Liver (tissue), 3 donors: Measurements from ENCODE around the gene TP53INP2.

Source experiments
- CTCF ChIP-seq: fragments of 150-350 bp; IDR thresholded peaks from 2 replicates; pipeline ENCODE4 v1.5.1; 2017; ENCODE audit warnings: improper control_type of control experiment, low read depth, low read length; ENCODE audit not compliant: missing input control
- FOXA1 ChIP-seq: IDR thresholded peaks from 2 replicates; pipeline ENCODE4 v1.6.1; 2016; ENCODE audit warnings: antibody characterized with exemption
- HNF4A ChIP-seq, 2 donors: conservative IDR thresholded peaks; 2 replicates each; pipeline ENCODE4 v1.6.1; 2016; ENCODE audit warnings: antibody characterized with exemption in 2 of 2, mild to moderate bottlenecking in 2 of 2
- JUND ChIP-seq, 2 donors: IDR thresholded peaks; 2 replicates each; pipeline ENCODE4 v1.6.1; 2016; ENCODE audit warnings: antibody characterized with exemption in 2 of 2
- MAX ChIP-seq: IDR thresholded peaks from 2 replicates; pipeline ENCODE4 v1.6.1; 2016; ENCODE audit warnings: antibody characterized with exemption
- RAD21 ChIP-seq, 2 donors: IDR thresholded peaks; 2 replicates each; pipeline ENCODE4 v1.6.1; 2016; ENCODE audit warnings: antibody characterized with exemption in 2 of 2, mild to moderate bottlenecking in 2 of 2
- REST ChIP-seq: IDR thresholded peaks from 2 replicates; pipeline ENCODE4 v1.6.1; 2016; ENCODE audit warnings: antibody characterized with exemption, mild to moderate bottlenecking
- RXRA ChIP-seq, 2 donors: IDR thresholded peaks; 2 replicates each; pipeline ENCODE4 v1.6.1; 2017 to 2018; ENCODE audit warnings: antibody characterized with exemption in 2 of 2, mild to moderate bottlenecking in 1 of 2
- SP1 ChIP-seq: IDR thresholded peaks from 2 replicates; pipeline ENCODE4 v1.6.1; 2018; ENCODE audit warnings: antibody characterized with exemption, mild to moderate bottlenecking
- TAF1 ChIP-seq: conservative IDR thresholded peaks from 2 replicates; pipeline ENCODE4 v1.6.1; 2016; ENCODE audit warnings: antibody characterized with exemption, mild to moderate bottlenecking
- YY1 ChIP-seq: IDR thresholded peaks from 2 replicates; pipeline ENCODE4 v1.6.1; 2016; ENCODE audit warnings: antibody characterized with exemption, mild to moderate bottlenecking
- ZBTB33 ChIP-seq: IDR thresholded peaks from 2 replicates; pipeline ENCODE4 v1.6.1; 2016; ENCODE audit warnings: antibody characterized with exemption
- TF ChIP-seq, protein P1 (sequence below): IDR thresholded peaks from 2 replicates; pipeline ENCODE4 v1.6.1; 2016; ENCODE audit warnings: antibody characterized with exemption
- donor health status: healthy.
- donor health status: healthy.

DNA sequence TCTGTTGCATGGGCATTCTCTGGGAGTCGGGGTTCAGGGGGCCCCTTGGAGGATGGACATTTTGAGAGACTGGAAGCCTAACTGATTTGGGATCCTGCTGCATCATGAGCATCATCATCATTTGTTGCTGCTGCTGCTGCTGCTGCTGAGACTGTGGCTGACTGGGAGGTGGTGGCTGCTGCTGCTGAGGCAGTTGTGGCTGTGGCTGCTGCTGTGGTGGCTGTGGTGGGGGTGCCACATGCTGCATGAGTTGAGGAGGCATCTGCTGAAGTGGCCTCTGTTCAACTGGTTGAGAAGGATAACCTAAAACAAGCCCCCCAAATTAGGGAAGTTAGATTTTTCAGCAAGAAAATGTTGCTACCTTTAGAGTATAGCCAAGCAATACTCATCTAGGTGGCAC, 38.9 kb downstream of the TP53INP2 start:
- TF ChIP-seq CTCF (no peak), YY1 (no peak), RAD21 (IDR thresholded peaks at IDR 0.05) (no peak), JUND (IDR thresholded peaks at IDR 0.05) (no peak), FOXA1 (no peak), SP1 (no peak), REST (no peak), HNF4A (conservative IDR thresholded peaks at IDR 0.05) (no peak), ZBTB33 (no peak), TAF1 (no peak), RXRA (IDR thresholded peaks at IDR 0.05) (no peak), MAX (no peak)
- TF ChIP-seq, protein P1, sequence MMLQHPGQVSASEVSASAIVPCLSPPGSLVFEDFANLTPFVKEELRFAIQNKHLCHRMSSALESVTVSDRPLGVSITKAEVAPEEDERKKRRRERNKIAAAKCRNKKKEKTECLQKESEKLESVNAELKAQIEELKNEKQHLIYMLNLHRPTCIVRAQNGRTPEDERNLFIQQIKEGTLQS, result no peak
